IPS-18c (cell line): Measurements from ENCODE around the gene IVD.

ENCODE experiments used
- H3K4me3 ChIP-seq: 2 replicates; pipeline ENCODE4 v1.7.0; 2013; ENCODE audit warnings: low read depth, mild to moderate bottlenecking, low read length, moderate library complexity; ENCODE audit not compliant: insufficient read depth
- H3K9me3 ChIP-seq: one replicate; pipeline ENCODE4 v1.6.1; 2013; ENCODE audit warnings: mild to moderate bottlenecking, low read length, moderate library complexity; ENCODE audit not compliant: control insufficient read depth, insufficient read depth

Gene IVD

GRCh38 chr15:40397688-40398412 is 7.7 kb upstream of the IVD start:
- H3K4me3 ChIP-seq: no peak overlapping the region
- H3K9me3 ChIP-seq: no peaks in the 10 kb centered on the region

- Histone ChIP-seq H3K9me3 (no peaks in the 10 kb centered on the region), H3K4me3 (no peak overlapping the region)
Measured at GRCh38 chr15:40398413-40398873, 7.2 kb upstream of the IVD start.

- H3K4me3 ChIP-seq: no peak overlapping the region
- H3K9me3 ChIP-seq: no peaks in the 10 kb centered on the region
Measured at GRCh38 chr15:40399370-40399769, 6.2 kb upstream of the IVD start.

DNA sequence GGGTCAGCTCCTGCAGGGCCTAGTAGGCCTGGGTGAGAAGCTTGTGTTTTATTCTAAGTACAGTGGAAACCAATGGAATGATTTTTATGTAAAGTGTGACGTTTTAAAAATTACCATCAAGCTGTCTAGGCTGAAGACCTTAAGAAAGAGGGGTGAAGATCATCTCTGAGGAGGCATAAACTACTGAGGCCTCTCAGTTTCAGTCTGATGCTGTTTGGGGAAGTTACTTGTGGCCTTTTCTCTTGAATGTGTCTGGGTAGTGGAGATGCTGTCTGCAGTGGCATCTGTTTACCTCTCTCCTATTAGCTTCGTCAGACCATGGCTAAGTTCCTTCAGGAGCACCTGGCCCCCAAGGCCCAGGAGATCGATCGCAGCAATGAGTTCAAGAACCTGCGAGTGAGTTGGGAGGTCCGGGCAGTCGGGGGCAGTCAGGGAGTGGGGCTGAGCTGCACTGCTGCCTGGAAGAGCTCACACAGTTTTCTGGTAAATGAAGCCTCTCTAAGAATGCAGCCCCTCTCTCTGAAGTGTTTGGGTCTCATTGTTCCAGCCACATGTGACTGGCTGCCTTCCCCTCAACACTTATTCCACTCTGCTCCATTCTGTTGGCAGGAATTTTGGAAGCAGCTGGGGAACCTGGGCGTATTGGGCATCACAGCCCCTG is 1.9 kb downstream of the IVD start:
- H3K4me3 ChIP-seq: no peak overlapping the region; the same call in 1 of the 2 replicates

DNA sequence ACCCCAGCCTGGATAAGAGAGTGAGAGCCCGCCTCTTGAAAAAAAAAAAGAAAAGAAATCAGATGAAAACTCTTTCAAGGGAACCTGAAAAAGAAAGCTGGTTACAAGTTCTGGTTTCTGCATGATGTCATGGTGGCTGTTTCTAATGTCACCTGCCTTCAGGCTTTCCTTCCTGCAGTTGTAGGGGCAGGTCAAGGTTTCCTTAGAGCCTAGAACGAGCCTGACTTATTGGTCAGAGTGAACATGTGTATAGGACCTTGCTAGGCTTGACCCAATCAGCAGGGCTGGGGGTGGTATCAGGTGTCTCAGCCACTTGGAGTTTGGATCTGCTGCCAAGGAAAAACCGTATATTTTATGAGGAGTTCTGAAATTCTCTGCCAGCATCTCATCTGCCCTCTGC is 3.8 kb downstream of the IVD start:
- H3K9me3 ChIP-seq: no peaks in the 10 kb centered on the region
- no peak overlapping the region for H3K4me3 ChIP-seq

More for the DNA sequence above, 1.9 kb downstream of the IVD start:
- H3K9me3 ChIP-seq: no peaks in the 10 kb centered on the region

GRCh38 chr15:40410476-40410875 is 4.9 kb downstream of the IVD start:
- no peak overlapping the region for H3K4me3 ChIP-seq
- no peaks in the 10 kb centered on the region for H3K9me3 ChIP-seq

GRCh38 chr15:40412095-40412759 is 6.6 kb downstream of the IVD start:
- no peaks in the 10 kb centered on the region for H3K9me3 ChIP-seq
- no peak overlapping the region for H3K4me3 ChIP-seq

DNA sequence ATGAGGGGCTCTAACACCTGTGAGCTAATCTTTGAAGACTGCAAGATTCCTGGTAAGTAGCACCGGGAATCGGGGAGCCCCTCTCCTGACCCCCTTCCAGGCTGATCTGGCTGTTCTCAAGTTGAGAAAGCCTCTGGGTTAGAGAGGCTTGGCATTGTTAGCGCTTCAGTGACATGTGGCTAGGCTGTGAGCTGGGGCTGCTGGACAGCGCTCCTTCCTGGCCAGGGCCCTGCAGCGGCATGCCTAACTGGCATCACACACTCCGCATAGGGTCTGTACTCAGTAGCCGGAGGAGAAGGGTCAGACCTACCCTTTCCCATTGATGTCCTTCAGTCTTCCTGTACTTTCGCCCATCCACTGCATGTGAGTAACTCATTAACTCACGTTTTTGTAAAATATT is 7.4 kb downstream of the IVD start:
- H3K4me3 ChIP-seq: no peak overlapping the region

GRCh38 chr15:40414816-40415215 is 9.2 kb downstream of the IVD start:
- H3K4me3 ChIP-seq: no peak overlapping the region
- H3K9me3 ChIP-seq: no peaks in the 10 kb centered on the region

More for the DNA sequence above, 7.4 kb downstream of the IVD start:
- no peaks in the 10 kb centered on the region for H3K9me3 ChIP-seq

DNA sequence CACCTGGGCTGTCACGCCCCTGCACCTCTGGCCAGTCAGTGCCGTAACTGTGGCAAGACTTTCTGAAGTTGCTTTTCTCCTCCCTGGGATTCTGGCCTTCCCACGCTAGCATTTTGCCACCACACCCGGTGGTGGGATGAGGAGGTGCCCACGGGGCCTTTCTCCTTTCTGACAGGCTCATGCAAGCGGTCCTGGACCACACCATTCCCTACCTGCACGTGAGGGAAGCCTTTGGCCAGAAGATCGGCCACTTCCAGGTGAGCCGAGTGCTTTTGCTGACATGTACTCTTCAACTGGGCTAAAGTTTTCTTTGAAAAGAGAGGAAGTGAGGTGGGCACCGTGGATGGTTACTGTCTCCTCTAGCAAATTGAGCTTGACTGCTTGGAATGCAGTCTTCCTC is 9.6 kb downstream of the IVD start:
- no peaks in the 10 kb centered on the region for H3K9me3 ChIP-seq
- no peak overlapping the region for H3K4me3 ChIP-seq

DNA sequence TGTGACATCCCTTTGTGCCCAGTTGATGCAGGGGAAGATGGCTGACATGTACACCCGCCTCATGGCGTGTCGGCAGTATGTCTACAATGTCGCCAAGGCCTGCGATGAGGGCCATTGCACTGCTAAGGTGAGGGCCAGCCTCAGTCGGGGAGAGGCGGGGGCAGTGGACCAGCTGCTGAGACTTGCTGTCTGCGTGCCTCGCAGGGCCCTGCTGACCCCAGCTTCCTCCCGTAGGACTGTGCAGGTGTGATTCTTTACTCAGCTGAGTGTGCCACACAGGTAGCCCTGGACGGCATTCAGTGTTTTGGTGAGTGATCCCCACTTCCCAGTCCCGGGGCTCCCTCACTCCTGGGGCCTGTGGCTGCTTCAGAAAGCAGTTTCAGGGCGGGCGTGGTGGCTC is 10.5 kb downstream of the IVD start:
- H3K4me3 ChIP-seq: no peak overlapping the region

GRCh38 chr15:40418126-40418525 is 12.5 kb downstream of the IVD start:
- no peaks in the 10 kb centered on the region for H3K9me3 ChIP-seq
- H3K4me3 ChIP-seq: no peak overlapping the region

More for the DNA sequence above, 10.5 kb downstream of the IVD start:
- no peaks in the 10 kb centered on the region for H3K9me3 ChIP-seq

- no peaks in the 10 kb centered on the region for H3K9me3 ChIP-seq
Measured at GRCh38 chr15:40420071-40420713, 14.6 kb downstream of the IVD start.

GRCh38 chr15:40420793-40421192 is 15.2 kb downstream of the IVD start:
- H3K4me3 ChIP-seq: no peak overlapping the region
- H3K9me3 ChIP-seq: no peaks in the 10 kb centered on the region

More at GRCh38 chr15:40420071-40420713, 14.6 kb downstream of the IVD start:
- no peak overlapping the region for H3K4me3 ChIP-seq

GRCh38 chr15:40421246-40422157 is 15.9 kb downstream of the IVD start:
- Histone ChIP-seq H3K9me3 (no peaks in the 10 kb centered on the region), H3K4me3 (peak overlapping the region; percentile 29; the same call in 1 of the 2 replicates)

GRCh38 chr15:40424483-40425115 is 19.0 kb downstream of the IVD start:
- Histone ChIP-seq H3K4me3 (no peak overlapping the region), H3K9me3 (no peaks in the 10 kb centered on the region)
